ENCODE measurements around the gene CELF1. TPM values are rescaled to one million over a fixed set of nuclear protein-coding genes. Genes with fewer than 3 reads are reported as not detected.

CELF1 gene
- total and polyA plus RNA-seq, 11 donors: 27.3 to 111 (median 85.5) TPM

DNA sequence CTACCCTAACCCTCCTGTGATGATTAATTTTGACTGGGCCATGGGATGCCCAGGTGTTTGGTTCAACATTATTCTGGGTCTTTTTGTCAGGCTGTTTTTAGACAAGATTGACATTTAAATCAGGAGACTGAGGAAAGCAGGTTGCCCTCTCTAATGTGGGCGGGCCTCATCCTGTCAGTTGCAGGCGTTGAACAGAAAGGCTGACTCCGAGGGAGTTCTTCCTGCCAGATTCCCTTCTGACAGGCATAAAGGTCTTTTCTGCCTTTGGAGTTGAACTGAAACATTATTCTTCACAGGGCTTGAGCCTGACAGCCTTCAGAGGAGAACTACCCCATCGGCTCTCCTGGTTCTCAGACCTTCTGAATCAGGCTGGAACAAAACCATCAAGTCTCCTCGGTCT lies 122.4 kb downstream of the CELF1 start:
- no peaks in the 10 kb centered on the region for H3K36me3 ChIP-seq
- H3K27ac ChIP-seq: no peak overlapping the region
- no peak overlapping the region for H3K4me3 ChIP-seq
- H3K4me1 ChIP-seq: peaks cover 0 to 12% (median 3%) of the 10 kb centered on the region in 12 donors
- ATAC-seq: no peak
- WGBS, 4 donors: 58 to 65% (median 63%) methylated on average over 5 of the region's 5 CpGs
- no peaks in the 10 kb centered on the region for H3K27me3 ChIP-seq
- intact Hi-C loops (cut with DNase I): no loop called here
- TF ChIP-seq POLR2A (IDR thresholded peaks at IDR 0.05): no peak
- TF ChIP-seq, protein P1, sequence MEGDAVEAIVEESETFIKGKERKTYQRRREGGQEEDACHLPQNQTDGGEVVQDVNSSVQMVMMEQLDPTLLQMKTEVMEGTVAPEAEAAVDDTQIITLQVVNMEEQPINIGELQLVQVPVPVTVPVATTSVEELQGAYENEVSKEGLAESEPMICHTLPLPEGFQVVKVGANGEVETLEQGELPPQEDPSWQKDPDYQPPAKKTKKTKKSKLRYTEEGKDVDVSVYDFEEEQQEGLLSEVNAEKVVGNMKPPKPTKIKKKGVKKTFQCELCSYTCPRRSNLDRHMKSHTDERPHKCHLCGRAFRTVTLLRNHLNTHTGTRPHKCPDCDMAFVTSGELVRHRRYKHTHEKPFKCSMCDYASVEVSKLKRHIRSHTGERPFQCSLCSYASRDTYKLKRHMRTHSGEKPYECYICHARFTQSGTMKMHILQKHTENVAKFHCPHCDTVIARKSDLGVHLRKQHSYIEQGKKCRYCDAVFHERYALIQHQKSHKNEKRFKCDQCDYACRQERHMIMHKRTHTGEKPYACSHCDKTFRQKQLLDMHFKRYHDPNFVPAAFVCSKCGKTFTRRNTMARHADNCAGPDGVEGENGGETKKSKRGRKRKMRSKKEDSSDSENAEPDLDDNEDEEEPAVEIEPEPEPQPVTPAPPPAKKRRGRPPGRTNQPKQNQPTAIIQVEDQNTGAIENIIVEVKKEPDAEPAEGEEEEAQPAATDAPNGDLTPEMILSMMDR (IDR thresholded peaks at IDR 0.05): no peak
- no peaks in the 10 kb centered on the region for H3K9me3 ChIP-seq
- no peak for DNase-seq

DNA sequence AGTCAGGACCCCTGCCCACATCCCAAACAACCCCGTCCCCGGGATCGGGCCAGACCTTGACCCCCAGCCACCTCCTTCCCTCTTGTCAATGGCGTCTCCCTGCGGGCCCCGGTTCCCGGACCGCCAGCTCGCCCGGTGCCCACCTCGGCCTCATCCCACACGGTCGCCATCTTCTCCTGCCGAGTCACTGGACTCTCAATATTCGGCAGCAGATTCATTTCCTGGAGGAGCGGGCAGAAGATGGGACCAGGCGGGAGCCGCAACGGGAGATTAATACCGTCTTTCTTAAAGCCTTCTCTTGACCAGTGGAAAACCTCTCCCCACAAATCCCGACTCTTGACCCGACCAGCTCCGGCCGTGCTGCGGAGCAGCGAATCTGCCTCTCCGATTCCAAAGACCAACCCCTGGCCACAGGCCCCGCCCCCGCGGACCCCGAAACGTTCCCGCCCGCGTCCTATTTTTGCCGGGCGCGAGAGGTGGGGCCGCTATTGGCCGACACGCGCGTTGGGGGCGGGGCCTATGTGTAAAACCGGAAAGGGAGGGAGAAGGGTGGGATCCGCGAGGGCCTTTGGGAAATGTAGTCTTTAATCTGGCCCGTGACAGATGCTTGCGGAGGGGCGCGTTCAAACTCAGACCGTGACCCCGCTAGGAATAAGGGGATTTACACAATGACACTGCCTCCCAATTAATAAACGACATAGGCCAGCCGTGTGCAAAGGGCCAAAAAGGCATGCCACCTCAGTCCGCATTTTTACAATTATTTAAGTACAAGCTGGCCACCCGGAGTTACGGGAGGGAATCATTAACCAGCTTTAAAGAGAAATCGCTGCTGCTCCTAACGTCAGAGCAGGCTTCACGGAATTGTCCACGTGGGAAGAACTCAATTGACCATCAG lies 126.6 kb downstream of the CELF1 start, which contains the start of gene PSMC3:
Gene PSMC3 (minus strand): TSS at position 378 of the 895 bp plus-strand sequence. CDS start 160 bp downstream, at position 218.
- Histone ChIP-seq H3K4me3 (peak within 1 kb of the TSS; percentile 69 to 97 (median 84)), H3K27ac (peak within 1 kb of the TSS; percentile 81 to 96 (median 92)), H3K9me3 (no peaks in the 10 kb centered on the region), H3K4me1 (peaks cover 5 to 25% (median 14%) of the 10 kb centered on the region in 12 donors), H3K27me3 (no peaks in the 10 kb centered on the region), H3K36me3 (peaks cover 3 to 38% (median 36%) of the 10 kb centered on the region in 9 donors)
- peak; percentile 95 to 99 (median 97) for ATAC-seq
- DNase-seq: peak; percentile 98 to 99 (median 99)
- WGBS, 4 donors: 0 to 1% (median 1%) methylated on average over 60 to 62 of the region's 62 CpGs
- intact Hi-C loops (cut with DNase I): loop anchor here in 2 of 10 donors (1.0 to 10.0 kb wide), 4 partner anchors 18 to 252 kb away; partner anchors contain the start of genes SLC39A13 (in 2 of the 2), ARFGAP2 (in 1 of the 2) and CELF1 (in 1 of the 2)
- TF ChIP-seq, protein P1 (IDR thresholded peaks at IDR 0.05): peak in 1 of 12 donors; percentile 5
- peak in 1 of 2 donors; percentile 55 for TF ChIP-seq POLR2A (IDR thresholded peaks at IDR 0.05)

DNA sequence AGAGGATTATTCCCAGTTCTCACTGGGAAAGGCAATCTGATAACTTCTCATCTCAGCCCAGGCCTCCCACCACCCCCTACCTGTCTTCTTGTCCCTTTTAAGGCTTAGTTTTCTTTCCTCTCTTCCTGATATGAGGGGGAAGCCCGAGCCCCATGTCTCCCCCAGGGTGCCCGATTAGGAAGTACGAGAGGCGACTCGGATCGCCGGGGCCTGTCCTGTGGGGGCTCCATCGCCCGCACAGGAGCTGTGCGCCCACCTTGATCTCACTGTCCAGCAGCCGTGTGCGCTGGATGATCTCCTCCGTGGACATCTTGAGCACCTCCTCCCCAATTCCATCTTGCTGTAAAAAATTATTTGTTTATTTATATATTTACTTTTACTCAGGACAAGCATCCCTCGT lies 127.3 kb downstream of the CELF1 start:
- Histone ChIP-seq H3K4me1 (peaks cover 5 to 25% (median 14%) of the 10 kb centered on the region in 12 donors), H3K36me3 (peaks cover 3 to 45% (median 43%) of the 10 kb centered on the region in 9 donors), H3K9me3 (no peaks in the 10 kb centered on the region), H3K27ac (peak overlapping the region; percentile 81 to 96 (median 92)), H3K27me3 (no peaks in the 10 kb centered on the region), H3K4me3 (peak overlapping the region; percentile 69 to 97 (median 84))
- DNase-seq: peak in 1 of 5 donors; percentile 7
- TF ChIP-seq, protein P1 (IDR thresholded peaks at IDR 0.05): no peak
- TF ChIP-seq POLR2A (IDR thresholded peaks at IDR 0.05): no peak
- 0% methylated on average over 14 of the region's 14 CpGs for WGBS, 4 donors
- intact Hi-C loops (cut with DNase I): loop anchor here in 2 of 10 donors (1.0 to 10.0 kb wide), 4 partner anchors 17 to 251 kb away; partner anchors contain the start of genes SLC39A13 (in 2 of the 2), ARFGAP2 (in 1 of the 2) and CELF1 (in 1 of the 2)
- ATAC-seq: no peak
